Central memory CD8-positive, alpha-beta T cell (primary cell): ENCODE data around the gene PTPRM.

Experiments
- ATAC-seq: fragments of 150-1000 bp; cut with Tn5 transposase; replicated peaks from 2 replicates; pipeline ENCODE4 v1.10.0; 2022; ENCODE audit warnings: mild to moderate bottlenecking, moderate FRiP score, moderate number of reproducible peaks; ENCODE audit not compliant: poor library complexity, severe bottlenecking; ENCODE audit errors: extremely low read depth
- DNase-seq, 2 donors: peaks; one replicate each; pipeline ENCODE4 v3.0.0; 2021; ENCODE audit warnings: low spot score in 2 of 2
- H3K27ac Mint-ChIP-seq: one replicate; pipeline ENCODE4 v1.8.0; 2022; ENCODE audit warnings: low read depth, mild to moderate bottlenecking, moderate library complexity, mixed read lengths
- H3K27me3 Mint-ChIP-seq: one replicate; pipeline ENCODE4 v1.8.0; 2022; ENCODE audit warnings: mixed read lengths
- H3K36me3 Mint-ChIP-seq: one replicate; pipeline ENCODE4 v1.8.0; 2022; ENCODE audit warnings: mild to moderate bottlenecking, moderate library complexity, mixed read lengths; ENCODE audit not compliant: insufficient read depth
- H3K4me1 Mint-ChIP-seq: one replicate; pipeline ENCODE4 v1.8.0; 2022; ENCODE audit warnings: mixed read lengths
- H3K4me3 Mint-ChIP-seq: one replicate; pipeline ENCODE4 v1.8.0; 2022; ENCODE audit warnings: mild to moderate bottlenecking, moderate library complexity, mixed read lengths
- H3K9me3 Mint-ChIP-seq: one replicate; pipeline ENCODE4 v1.8.0; 2022; ENCODE audit warnings: mixed read lengths

Gene PTPRM

GRCh38 chr18:8212896-8213780 is 646.0 kb downstream of the PTPRM start:
- Mint-ChIP-seq H3K4me3 (no peak overlapping the region), H3K27ac (no peak overlapping the region), H3K36me3 (peaks cover 1% of the 10 kb centered on the region), H3K27me3 (no peaks in the 10 kb centered on the region), H3K9me3 (peaks cover 7% of the 10 kb centered on the region), H3K4me1 (peaks cover 14% of the 10 kb centered on the region)
- no peak for DNase-seq
- ATAC-seq, result no peak

- ATAC-seq, result no peak
- DNase-seq, result no peak
- H3K9me3 Mint-ChIP-seq, result no peaks in the 10 kb centered on the region
- no peak overlapping the region for H3K27ac Mint-ChIP-seq
- H3K27me3 Mint-ChIP-seq, result no peaks in the 10 kb centered on the region
- H3K36me3 Mint-ChIP-seq, result peaks cover 1% of the 10 kb centered on the region
- no peak overlapping the region for H3K4me3 Mint-ChIP-seq
- H3K4me1 Mint-ChIP-seq, result peaks cover 5% of the 10 kb centered on the region
Measured at GRCh38 chr18:8215741-8216140, 648.6 kb downstream of the PTPRM start.

DNA sequence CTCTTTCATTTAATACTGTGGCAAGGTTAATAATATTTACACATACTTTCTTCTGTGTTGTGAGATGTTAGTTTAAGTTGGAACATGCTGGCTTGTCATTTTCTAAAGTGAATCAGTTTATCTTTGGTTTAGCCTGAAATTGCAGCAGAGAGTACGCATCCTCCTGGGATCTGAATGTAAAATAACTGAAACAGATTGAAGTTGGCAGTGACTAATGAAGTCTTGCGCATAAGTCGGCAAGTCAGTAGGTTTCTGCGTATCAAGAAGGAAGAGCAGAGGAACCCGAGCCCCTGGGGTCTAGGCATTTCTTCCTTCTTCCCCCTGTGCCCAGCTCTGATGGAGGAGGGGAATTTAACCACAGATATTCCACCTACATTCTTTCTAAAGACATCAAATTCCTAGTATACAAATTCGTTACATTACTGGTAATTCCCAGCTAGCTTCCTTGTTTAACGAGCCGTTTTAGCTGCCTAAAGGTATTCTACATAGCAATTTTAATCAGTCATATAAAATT is 650.0 kb downstream of the PTPRM start:
- Mint-ChIP-seq H3K4me3 (no peak overlapping the region), H3K9me3 (no peaks in the 10 kb centered on the region), H3K27me3 (no peaks in the 10 kb centered on the region), H3K4me1 (no peaks in the 10 kb centered on the region), H3K27ac (no peak overlapping the region), H3K36me3 (no peaks in the 10 kb centered on the region)
- ATAC-seq (no peak), DNase-seq (no peak)

GRCh38 chr18:8218197-8218596 is 651.1 kb downstream of the PTPRM start:
- no peak for DNase-seq
- ATAC-seq, result no peak
- Mint-ChIP-seq H3K27ac (no peak overlapping the region), H3K4me3 (no peak overlapping the region), H3K27me3 (no peaks in the 10 kb centered on the region), H3K9me3 (no peaks in the 10 kb centered on the region), H3K36me3 (peaks cover 3% of the 10 kb centered on the region), H3K4me1 (no peaks in the 10 kb centered on the region)

GRCh38 chr18:8221452-8221851 is 654.3 kb downstream of the PTPRM start:
- H3K4me3 Mint-ChIP-seq, result no peak overlapping the region
- H3K27ac Mint-ChIP-seq, result no peak overlapping the region
- H3K4me1 Mint-ChIP-seq, result no peaks in the 10 kb centered on the region
- H3K36me3 Mint-ChIP-seq, result peaks cover 3% of the 10 kb centered on the region
- DNase-seq (no peak), ATAC-seq (no peak)
- no peaks in the 10 kb centered on the region for H3K27me3 Mint-ChIP-seq
- no peaks in the 10 kb centered on the region for H3K9me3 Mint-ChIP-seq

- H3K9me3 Mint-ChIP-seq, result no peaks in the 10 kb centered on the region
- DNase-seq, result no peak
- ATAC-seq, result no peak
- H3K4me3 Mint-ChIP-seq, result no peak overlapping the region
- no peaks in the 10 kb centered on the region for H3K4me1 Mint-ChIP-seq
- H3K36me3 Mint-ChIP-seq, result peaks cover 3% of the 10 kb centered on the region
- no peak overlapping the region for H3K27ac Mint-ChIP-seq
- H3K27me3 Mint-ChIP-seq, result no peaks in the 10 kb centered on the region
Measured at GRCh38 chr18:8224576-8224975, 657.5 kb downstream of the PTPRM start.

DNA sequence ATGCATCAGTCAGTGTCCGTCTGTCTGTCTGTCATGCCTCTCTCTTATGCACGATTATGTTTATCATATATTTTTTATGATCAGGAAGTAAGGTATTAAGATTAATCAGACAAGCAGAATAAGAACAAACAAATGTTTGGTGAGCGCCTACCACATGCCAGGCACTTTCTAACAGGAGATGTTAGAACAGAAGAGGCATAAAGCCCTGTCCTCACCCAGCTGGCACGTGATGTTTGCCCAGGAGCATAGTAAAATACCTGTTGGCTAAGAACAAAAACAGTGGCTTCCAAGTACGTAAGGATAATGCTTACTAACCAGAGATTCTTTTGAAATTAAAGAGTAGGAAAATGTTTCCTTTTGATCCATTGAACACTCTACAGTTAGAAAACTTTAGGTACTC is 661.9 kb downstream of the PTPRM start:
- Mint-ChIP-seq H3K27me3 (no peaks in the 10 kb centered on the region), H3K9me3 (no peaks in the 10 kb centered on the region), H3K4me3 (no peak overlapping the region), H3K4me1 (peaks cover 12% of the 10 kb centered on the region), H3K27ac (no peak overlapping the region), H3K36me3 (peaks cover 2% of the 10 kb centered on the region)
- ATAC-seq (no peak), DNase-seq (no peak)

- Mint-ChIP-seq H3K27ac (no peak overlapping the region), H3K36me3 (peaks cover 2% of the 10 kb centered on the region), H3K9me3 (no peaks in the 10 kb centered on the region), H3K4me3 (no peak overlapping the region), H3K4me1 (peaks cover 12% of the 10 kb centered on the region), H3K27me3 (no peaks in the 10 kb centered on the region)
- DNase-seq (no peak), ATAC-seq (no peak)
Measured at GRCh38 chr18:8229787-8230186, 662.7 kb downstream of the PTPRM start.

DNA sequence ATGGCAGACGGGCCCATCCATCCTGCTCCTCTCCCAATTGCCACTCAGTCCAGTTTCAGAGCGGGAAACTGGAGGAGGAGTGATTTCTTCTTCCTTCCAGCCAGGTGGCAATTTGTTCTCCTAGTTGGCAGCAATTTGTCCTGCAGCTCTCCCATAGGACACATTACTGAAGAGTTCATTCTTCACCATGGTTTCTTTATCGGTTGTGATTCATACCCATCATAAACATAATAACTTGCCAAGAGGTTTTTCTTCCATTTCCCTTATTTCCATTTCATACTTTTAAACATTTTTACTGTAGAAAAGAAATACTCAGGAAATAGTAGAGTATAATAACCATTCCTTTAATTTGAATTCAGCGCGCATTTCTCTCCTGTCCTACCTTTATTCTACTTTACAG is 664.2 kb downstream of the PTPRM start:
- no peaks in the 10 kb centered on the region for H3K27me3 Mint-ChIP-seq
- ATAC-seq (no peak), DNase-seq (no peak)
- no peak overlapping the region for H3K4me3 Mint-ChIP-seq
- no peaks in the 10 kb centered on the region for H3K9me3 Mint-ChIP-seq
- H3K4me1 Mint-ChIP-seq, result peaks cover 12% of the 10 kb centered on the region
- peaks cover 2% of the 10 kb centered on the region for H3K36me3 Mint-ChIP-seq
- no peak overlapping the region for H3K27ac Mint-ChIP-seq

DNA sequence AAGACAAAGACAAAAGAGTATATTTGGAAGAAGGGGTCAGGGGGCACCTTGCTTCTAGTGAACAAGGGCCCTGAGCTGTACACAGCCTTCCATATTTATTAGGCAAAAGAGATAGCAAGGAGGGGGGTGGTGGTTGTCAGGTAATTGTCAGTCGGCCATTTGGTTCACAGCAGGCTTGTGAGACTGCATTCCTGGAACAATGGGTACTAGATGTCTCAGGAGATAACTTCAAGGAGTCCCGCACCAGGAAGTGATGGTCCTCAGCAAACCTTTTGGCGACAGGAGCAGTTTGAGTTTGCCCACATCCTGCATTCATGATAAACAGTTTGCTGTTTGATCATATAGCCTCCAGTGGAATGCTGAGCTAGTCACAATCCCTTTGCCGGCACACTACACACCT is 665.7 kb downstream of the PTPRM start:
- Mint-ChIP-seq H3K4me3 (no peak overlapping the region), H3K36me3 (peaks cover 2% of the 10 kb centered on the region), H3K27me3 (no peaks in the 10 kb centered on the region), H3K4me1 (peaks cover 12% of the 10 kb centered on the region), H3K9me3 (no peaks in the 10 kb centered on the region), H3K27ac (no peak overlapping the region)
- ATAC-seq (no peak), DNase-seq (no peak)

- peaks cover 8% of the 10 kb centered on the region for H3K36me3 Mint-ChIP-seq
- DNase-seq, result no peak
- no peaks in the 10 kb centered on the region for H3K9me3 Mint-ChIP-seq
- no peaks in the 10 kb centered on the region for H3K27me3 Mint-ChIP-seq
- H3K4me1 Mint-ChIP-seq, result peaks cover 20% of the 10 kb centered on the region
- no peak overlapping the region for H3K27ac Mint-ChIP-seq
- ATAC-seq, result no peak
- no peak overlapping the region for H3K4me3 Mint-ChIP-seq
Measured at GRCh38 chr18:8235894-8236293, 668.8 kb downstream of the PTPRM start.

DNA sequence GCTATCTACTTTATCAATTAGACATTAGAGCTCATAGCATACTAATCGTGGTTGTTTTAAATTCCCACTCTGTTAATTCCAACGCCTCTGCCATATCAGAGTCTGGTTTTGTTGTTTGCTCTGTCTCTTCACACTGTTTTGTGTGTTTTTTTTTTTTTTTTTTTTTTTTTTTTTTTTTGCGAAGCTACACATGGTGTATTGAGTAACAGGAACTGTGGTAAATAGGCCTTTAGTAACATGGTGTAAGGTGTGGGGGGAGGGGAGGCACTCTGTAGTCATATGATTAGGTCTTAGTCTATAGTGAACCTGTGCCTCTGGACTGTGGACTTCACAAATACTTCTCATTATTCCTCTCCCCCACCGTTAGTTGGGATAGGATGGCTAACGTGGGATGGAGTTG is 671.4 kb downstream of the PTPRM start:
- Mint-ChIP-seq H3K4me3 (no peak overlapping the region), H3K36me3 (peaks cover 11% of the 10 kb centered on the region), H3K27me3 (no peaks in the 10 kb centered on the region), H3K4me1 (peaks cover 7% of the 10 kb centered on the region), H3K27ac (no peak overlapping the region), H3K9me3 (no peaks in the 10 kb centered on the region)
- DNase-seq (no peak), ATAC-seq (no peak)

- Mint-ChIP-seq H3K27ac (no peak overlapping the region), H3K27me3 (no peaks in the 10 kb centered on the region), H3K4me1 (peaks cover 7% of the 10 kb centered on the region), H3K9me3 (no peaks in the 10 kb centered on the region), H3K4me3 (no peak overlapping the region), H3K36me3 (peaks cover 12% of the 10 kb centered on the region)
- DNase-seq (no peak), ATAC-seq (no peak)
Measured at GRCh38 chr18:8241731-8242130, 674.6 kb downstream of the PTPRM start.
